ACC112 (cell line): ENCODE results near the gene ATXN7L3B.

ENCODE experiments used
- H2AFZ ChIP-seq: fragments of 200-600 bp; sonication (generic); one replicate; pipeline ENCODE4 v1.6.0; 2017; ENCODE audit warnings: antibody characterized with exemption, low read length; ENCODE audit not compliant: unreplicated experiment
- H3K27ac ChIP-seq: fragments of 200-600 bp; sonication (generic); 2 replicates; pipeline ENCODE4 v1.5.1; 2014; ENCODE audit warnings: low read depth, mild to moderate bottlenecking, antibody characterized with exemption, low read length, moderate library complexity
- H3K27me3 ChIP-seq: fragments of 200-600 bp; sonication (generic); 2 replicates; pipeline ENCODE4 v1.6.1; 2014; ENCODE audit warnings: mild to moderate bottlenecking, antibody characterized with exemption, low read length, moderate library complexity, mixed read lengths; ENCODE audit not compliant: insufficient read depth
- H3K36me3 ChIP-seq: fragments of 200-600 bp; sonication (generic); 2 replicates; pipeline ENCODE4 v1.6.1; 2016; ENCODE audit warnings: mild to moderate bottlenecking, antibody characterized with exemption, low read length, moderate library complexity, mixed read lengths; ENCODE audit not compliant: insufficient read depth
- H3K4me1 ChIP-seq: fragments of 200-600 bp; sonication (generic); one replicate; pipeline ENCODE4 v1.6.1; 2016; ENCODE audit warnings: low read length, mixed read lengths; ENCODE audit not compliant: insufficient read depth, unreplicated experiment, control insufficient read depth
- H3K4me3 ChIP-seq: fragments of 200-600 bp; sonication (generic); 2 replicates; pipeline ENCODE4 v1.5.1; 2014; ENCODE audit warnings: mild to moderate bottlenecking, low read depth, low read length
- H3K79me2 ChIP-seq: fragments of 200-600 bp; sonication (generic); one replicate; pipeline ENCODE4 v1.6.0; 2016; ENCODE audit warnings: low read length; ENCODE audit not compliant: control insufficient read depth, unreplicated experiment, insufficient read depth

ATXN7L3B gene

GRCh38 chr12:74551291-74551690 is 13.7 kb downstream of the ATXN7L3B start:
- H3K79me2 ChIP-seq, result no peaks in the 10 kb centered on the region
- no peaks in the 10 kb centered on the region for H3K4me1 ChIP-seq
- no peak overlapping the region for H3K27ac ChIP-seq
- H3K36me3 ChIP-seq, result no peaks in the 10 kb centered on the region
- no peak overlapping the region for H3K4me3 ChIP-seq
- H2AFZ ChIP-seq, result no peak overlapping the region
- no peaks in the 10 kb centered on the region for H3K27me3 ChIP-seq

GRCh38 chr12:74552201-74552600 is 14.6 kb downstream of the ATXN7L3B start:
- Histone ChIP-seq H3K4me1 (no peaks in the 10 kb centered on the region), H2AFZ (no peak overlapping the region), H3K4me3 (no peak overlapping the region), H3K36me3 (no peaks in the 10 kb centered on the region), H3K79me2 (no peaks in the 10 kb centered on the region), H3K27me3 (no peaks in the 10 kb centered on the region), H3K27ac (no peak overlapping the region)

GRCh38 chr12:74559728-74560127 is 22.1 kb downstream of the ATXN7L3B start:
- H3K79me2 ChIP-seq, result no peaks in the 10 kb centered on the region
- no peak overlapping the region for H3K27ac ChIP-seq
- H3K4me3 ChIP-seq, result no peak overlapping the region
- H3K27me3 ChIP-seq, result no peaks in the 10 kb centered on the region
- no peaks in the 10 kb centered on the region for H3K36me3 ChIP-seq
- no peak overlapping the region for H2AFZ ChIP-seq
- no peaks in the 10 kb centered on the region for H3K4me1 ChIP-seq

GRCh38 chr12:74563927-74564326 is 26.3 kb downstream of the ATXN7L3B start:
- Histone ChIP-seq H3K4me1 (no peaks in the 10 kb centered on the region), H3K4me3 (no peak overlapping the region), H3K79me2 (no peaks in the 10 kb centered on the region), H2AFZ (no peak overlapping the region), H3K27me3 (no peaks in the 10 kb centered on the region), H3K36me3 (no peaks in the 10 kb centered on the region), H3K27ac (no peak overlapping the region)

- Histone ChIP-seq H3K27ac (no peak overlapping the region), H2AFZ (no peak overlapping the region), H3K4me3 (no peak overlapping the region), H3K79me2 (no peaks in the 10 kb centered on the region), H3K27me3 (peaks cover 31% of the 10 kb centered on the region), H3K4me1 (no peaks in the 10 kb centered on the region), H3K36me3 (no peaks in the 10 kb centered on the region)
Observed at GRCh38 chr12:74578486-74578885, 40.9 kb downstream of the ATXN7L3B start.

GRCh38 chr12:74579446-74579845 is 41.8 kb downstream of the ATXN7L3B start:
- Histone ChIP-seq H3K36me3 (no peaks in the 10 kb centered on the region), H3K79me2 (no peaks in the 10 kb centered on the region), H3K27me3 (peaks cover 31% of the 10 kb centered on the region), H2AFZ (no peak overlapping the region), H3K4me1 (no peaks in the 10 kb centered on the region), H3K4me3 (no peak overlapping the region), H3K27ac (no peak overlapping the region)

GRCh38 chr12:74579981-74580380 is 42.3 kb downstream of the ATXN7L3B start:
- Histone ChIP-seq H3K79me2 (no peaks in the 10 kb centered on the region), H3K4me3 (no peak overlapping the region), H3K27me3 (peaks cover 31% of the 10 kb centered on the region), H2AFZ (no peak overlapping the region), H3K27ac (no peak overlapping the region), H3K36me3 (no peaks in the 10 kb centered on the region), H3K4me1 (no peaks in the 10 kb centered on the region)

- no peak overlapping the region for H3K27ac ChIP-seq
- H2AFZ ChIP-seq, result no peak overlapping the region
- H3K4me1 ChIP-seq, result no peaks in the 10 kb centered on the region
- H3K27me3 ChIP-seq, result peaks cover 31% of the 10 kb centered on the region
- no peaks in the 10 kb centered on the region for H3K79me2 ChIP-seq
- no peaks in the 10 kb centered on the region for H3K36me3 ChIP-seq
- no peak overlapping the region for H3K4me3 ChIP-seq
Observed at GRCh38 chr12:74581439-74581838, 43.8 kb downstream of the ATXN7L3B start.

- no peaks in the 10 kb centered on the region for H3K36me3 ChIP-seq
- H3K4me1 ChIP-seq, result no peaks in the 10 kb centered on the region
- no peak overlapping the region for H3K27ac ChIP-seq
- H3K79me2 ChIP-seq, result no peaks in the 10 kb centered on the region
- H3K4me3 ChIP-seq, result no peak overlapping the region
- peaks cover 11% of the 10 kb centered on the region for H3K27me3 ChIP-seq
- no peak overlapping the region for H2AFZ ChIP-seq
Observed at GRCh38 chr12:74584483-74585062, 46.9 kb downstream of the ATXN7L3B start.

GRCh38 chr12:74586251-74586650 is 48.6 kb downstream of the ATXN7L3B start:
- Histone ChIP-seq H3K36me3 (no peaks in the 10 kb centered on the region), H3K4me1 (no peaks in the 10 kb centered on the region), H2AFZ (no peak overlapping the region), H3K79me2 (no peaks in the 10 kb centered on the region), H3K4me3 (no peak overlapping the region), H3K27ac (no peak overlapping the region), H3K27me3 (no peaks in the 10 kb centered on the region)
